ENCODE results near the gene SH3BGRL3.

The SH3BGRL3 gene

DNA sequence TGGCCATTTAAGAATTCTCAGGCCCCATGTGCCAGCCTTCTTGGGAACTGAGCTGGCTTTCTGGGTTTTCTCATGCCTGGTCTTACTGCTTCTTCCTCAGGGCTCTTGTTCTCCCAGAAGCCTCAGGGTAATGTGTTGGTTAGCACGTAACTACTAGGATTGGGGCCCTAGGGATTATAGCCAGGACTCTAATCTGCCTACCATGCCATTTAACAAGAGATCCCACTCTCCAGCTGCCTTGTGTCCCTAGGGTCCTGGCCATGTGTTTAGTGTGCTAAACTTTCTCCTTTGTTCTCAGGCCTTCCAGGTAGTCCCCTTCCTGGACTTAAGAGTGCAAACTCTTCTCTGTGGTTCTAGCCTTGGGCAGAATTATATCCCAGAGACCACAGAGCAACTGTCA lies 2.2 kb upstream of the SH3BGRL3 start:
- DNase-seq (ENCODE audit: low read depth), result no peak

GRCh38 chr1:26278303-26278702 lies 1.6 kb upstream of the SH3BGRL3 start:
- no peak for DNase-seq (ENCODE audit: low read depth)

DNA sequence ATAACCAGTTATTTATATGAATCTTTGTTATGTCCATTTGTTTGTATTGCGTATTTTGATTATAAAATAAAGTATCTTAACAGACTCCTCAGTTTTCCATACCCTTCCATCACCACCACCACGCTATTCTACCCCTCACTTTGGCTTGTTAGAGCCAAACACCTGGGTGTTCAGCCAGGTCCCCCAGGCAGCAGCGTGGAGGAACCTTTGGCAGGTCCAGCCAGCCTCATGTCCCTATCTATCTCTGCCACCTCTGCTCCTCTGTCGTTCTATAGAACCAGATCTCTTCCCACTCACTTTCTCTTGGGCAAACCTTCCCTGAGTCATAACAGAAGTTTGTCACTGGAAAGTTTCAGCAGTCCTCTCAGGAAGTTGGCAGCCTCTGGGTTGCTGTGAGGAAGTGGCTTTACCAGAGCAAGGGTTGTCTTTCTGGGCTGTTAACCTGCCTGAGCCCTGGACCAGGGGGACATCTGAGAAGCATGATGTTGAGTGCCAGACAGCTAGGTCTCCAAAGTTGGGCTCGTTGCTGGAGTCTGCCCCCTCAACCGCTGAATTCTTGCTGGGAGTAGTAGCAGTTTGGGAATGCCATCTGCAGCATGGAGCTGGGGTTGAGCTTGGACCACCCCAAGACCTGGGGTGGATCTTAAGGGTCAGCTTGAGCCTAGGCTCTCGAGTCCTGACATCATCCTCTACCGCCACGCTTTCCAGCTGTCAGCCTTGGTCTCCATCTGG lies 996 bp upstream of the SH3BGRL3 start:
- no peak for DNase-seq (ENCODE audit: low read depth)

DNA sequence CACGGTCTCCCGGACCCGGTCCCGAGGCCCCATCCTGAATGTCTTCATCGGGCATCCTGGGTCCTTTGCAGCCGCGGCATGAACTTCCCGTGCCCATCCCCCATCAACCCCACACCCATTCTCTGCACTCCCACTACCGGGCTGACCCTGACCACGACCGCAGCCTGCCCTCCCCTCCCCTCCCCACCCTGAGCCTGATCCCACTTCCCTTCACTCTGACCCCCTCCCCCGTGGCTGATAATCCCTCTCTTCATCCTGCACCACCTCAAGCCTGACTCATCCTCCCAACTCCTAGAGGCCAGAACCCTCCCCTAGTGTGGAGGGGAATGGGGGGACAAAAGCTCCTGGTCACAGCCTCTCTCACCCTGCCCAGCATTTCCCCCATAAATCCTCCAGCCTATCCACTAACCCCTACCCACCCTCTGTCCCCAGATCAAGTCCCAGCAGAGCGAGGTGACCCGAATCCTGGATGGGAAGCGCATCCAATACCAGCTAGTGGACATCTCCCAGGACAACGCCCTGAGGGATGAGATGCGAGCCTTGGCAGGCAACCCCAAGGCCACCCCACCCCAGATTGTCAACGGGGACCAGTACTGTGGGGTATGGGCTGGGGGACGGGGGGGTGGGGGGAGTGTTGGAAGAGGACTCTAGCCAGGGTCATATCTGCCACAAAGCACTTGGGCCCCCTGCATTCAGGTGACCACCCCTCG lies 602 bp downstream of the SH3BGRL3 start:
- DNase-seq (ENCODE audit: low read depth), result no peak

DNA sequence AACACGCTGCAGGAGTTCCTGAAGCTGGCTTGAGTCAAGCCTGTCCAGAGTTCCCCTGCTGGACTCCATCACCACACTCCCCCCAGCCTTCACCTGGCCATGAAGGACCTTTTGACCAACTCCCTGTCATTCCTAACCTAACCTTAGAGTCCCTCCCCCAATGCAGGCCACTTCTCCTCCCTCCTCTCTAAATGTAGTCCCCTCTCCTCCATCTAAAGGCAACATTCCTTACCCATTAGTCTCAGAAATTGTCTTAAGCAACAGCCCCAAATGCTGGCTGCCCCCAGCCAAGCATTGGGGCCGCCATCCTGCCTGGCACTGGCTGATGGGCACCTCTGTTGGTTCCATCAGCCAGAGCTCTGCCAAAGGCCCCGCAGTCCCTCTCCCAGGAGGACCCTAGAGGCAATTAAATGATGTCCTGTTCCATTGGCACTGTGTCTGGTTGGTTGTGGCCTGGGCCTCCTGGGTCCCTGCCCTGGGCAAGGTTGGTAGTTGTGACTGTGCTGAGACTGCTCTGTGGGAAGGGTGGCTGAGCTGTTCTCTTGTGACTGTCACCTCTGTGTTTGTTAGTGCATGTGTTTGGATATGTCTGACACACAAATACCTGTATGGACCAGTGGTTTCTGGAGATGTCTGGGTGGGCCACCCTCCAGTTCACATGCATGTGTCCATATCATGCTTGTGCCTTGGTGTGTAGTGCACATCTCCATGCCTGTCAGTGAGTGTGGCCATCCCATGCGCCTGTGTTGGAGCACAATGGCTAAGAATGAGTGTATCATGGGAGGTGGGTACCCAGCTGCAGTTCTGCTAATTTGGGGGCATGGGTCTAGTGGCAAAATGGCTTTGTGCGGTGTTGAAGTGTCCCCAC lies 1.4 kb downstream of the SH3BGRL3 start:
- no peak for DNase-seq (ENCODE audit: low read depth)

DNA sequence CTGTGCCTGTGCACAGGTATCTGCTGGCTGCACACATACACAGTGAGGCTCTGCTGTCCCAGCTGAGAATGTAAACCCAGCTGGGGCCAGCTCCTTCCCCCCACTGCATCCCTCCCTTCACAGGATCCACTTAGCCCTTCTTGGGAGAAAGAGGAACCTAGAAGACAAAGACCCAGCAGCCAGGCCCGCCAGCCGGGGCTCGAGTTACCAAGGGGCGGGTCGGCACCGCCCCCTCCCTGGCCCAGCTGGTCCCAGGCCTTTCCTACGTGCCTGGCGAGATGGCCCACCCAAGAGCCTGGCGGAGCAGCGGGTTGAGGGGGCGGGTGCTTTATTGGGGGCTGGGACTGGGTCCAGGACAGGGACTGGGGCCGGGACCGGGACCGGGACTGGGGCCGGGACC lies 2.1 kb downstream of the SH3BGRL3 start:
- no peak for DNase-seq (ENCODE audit: low read depth)

DNA sequence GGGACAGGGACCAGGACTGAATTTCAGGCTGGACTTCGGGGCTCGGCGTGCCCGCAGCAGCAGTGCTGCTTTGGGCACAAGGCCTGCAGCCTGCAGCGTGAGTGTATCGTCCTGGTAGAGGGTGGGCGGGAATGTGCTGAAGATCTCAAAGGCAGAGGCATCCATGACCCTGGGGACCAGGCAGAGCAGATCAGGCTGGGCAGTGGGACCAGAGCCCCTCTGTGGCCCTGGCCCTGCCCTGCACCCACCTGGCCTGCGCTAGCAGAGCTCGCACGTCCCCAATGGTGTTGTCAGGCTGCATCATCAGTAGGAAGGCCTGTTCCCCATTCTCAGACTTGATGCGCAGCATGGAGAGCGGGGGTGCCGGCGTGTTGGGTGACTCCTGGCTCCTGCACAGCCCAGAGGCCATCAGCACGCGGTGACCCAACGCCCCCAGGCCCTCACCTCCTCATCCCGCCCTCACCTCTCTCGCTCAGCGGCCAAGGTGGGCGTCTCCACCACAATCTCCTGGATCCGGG lies 2.6 kb downstream of the SH3BGRL3 start:
- DNase-seq (ENCODE audit: low read depth), result no peak

DNA sequence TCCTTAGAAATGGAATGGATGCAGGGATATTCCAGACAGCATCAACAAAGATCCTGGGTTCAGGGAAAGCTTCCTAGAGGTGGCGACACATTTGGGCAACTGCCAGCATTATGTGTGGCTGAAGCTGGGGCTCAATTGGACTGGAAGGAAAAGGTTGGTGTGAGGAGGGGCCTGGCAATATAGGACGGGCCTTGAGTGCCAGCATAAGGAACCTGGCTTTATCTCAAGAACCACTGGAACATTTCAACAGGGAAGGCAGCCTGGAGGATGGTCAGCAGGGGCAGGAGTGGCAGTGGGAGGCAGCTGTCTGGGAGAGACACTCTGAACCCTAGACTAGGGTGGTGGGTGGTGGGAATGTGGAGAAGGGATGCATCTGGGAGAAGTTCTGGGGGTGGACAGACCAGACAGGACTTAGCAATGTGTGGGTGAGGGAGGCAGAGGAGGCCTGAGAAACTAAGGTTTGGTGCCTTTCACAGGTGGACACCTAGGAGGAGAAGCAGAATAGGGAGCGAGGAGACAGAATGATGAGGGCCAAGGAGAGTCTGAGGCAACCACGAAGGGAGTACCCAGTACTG lies 3.5 kb downstream of the SH3BGRL3 start:
- no peak for DNase-seq (ENCODE audit: low read depth)

DNA sequence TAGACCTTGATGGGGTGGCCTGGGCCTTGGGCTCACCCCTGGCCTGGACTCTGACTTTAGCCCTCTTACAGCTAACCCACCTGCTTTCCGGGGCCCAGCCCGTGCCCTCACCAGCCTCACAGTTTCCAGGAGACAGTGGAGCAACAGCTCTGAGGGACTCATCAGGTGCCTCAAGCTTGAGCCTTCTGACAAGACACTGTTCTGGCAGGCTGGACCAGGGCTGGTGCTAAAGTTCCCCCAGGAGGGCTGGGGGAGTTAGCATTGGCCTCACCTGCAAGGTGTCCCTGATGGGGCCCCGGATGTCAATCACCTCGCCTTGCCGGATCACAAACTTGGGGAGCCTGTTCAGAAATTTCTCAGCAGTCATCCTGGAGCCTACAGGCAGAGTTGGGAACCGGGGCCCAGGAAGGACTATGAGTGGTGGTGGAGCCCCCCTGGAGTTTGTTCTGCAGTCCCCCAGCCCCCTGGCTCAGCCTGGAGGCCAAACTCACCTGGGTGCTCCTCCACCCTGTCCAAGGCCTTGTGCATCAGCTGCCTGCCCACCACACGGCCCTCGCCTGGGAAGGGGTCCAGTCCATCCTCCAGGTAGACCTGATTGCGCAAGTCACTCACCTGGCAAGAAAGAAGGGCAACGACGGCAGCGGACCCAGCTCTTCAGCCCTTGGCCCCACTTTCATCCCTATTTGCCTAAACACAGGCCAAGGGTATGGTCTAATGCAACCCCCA lies 4.1 kb downstream of the SH3BGRL3 start:
- no peak for DNase-seq (ENCODE audit: low read depth)

GRCh38 chr1:26284597-26285347 lies 4.9 kb downstream of the SH3BGRL3 start:
- peak; percentile 87 for DNase-seq (ENCODE audit: low read depth)

DNA sequence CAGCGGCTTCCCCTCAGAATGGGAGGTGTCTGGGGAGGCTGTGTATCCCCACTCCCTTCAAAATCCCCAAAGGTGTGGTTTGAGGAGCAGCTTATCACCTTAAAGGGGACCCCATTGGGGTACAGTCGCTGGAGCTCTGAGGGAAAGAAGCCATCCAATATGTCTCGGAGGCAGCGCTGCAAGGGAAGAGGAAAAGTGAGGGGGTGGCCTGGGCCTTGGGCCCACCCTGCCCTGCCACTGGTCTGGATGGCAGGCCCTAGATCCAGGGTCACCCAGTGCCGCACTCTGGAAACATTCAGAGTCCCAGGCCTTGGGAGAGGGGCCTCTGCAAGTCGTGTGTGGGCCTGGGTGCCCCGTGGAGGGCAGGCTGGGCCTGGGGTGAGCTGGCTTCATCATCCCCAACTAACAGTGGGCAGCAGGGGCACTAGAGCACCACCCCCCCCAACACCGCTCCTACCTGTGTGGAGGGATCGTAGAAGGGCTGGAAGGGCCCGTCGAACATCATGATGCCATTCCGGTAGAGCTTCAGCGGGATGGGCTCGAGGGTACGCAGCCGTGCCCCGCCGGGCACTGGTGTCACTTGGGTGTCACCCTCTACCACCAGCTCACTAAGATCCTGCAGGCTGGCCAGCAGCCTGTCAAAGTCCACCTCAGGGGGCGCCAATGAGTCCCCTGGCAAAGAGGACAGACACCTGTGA lies 5.6 kb downstream of the SH3BGRL3 start:
- no peak for DNase-seq (ENCODE audit: low read depth)

GRCh38 chr1:26286064-26286416 lies 6.2 kb downstream of the SH3BGRL3 start:
- no peak for DNase-seq (ENCODE audit: low read depth)

GRCh38 chr1:26287033-26287711 lies 7.3 kb downstream of the SH3BGRL3 start:
- DNase-seq (ENCODE audit: low read depth), result no peak

- DNase-seq (ENCODE audit: low read depth), result no peak
Measured at GRCh38 chr1:26287811-26288210, 7.9 kb downstream of the SH3BGRL3 start.

GRCh38 chr1:26288311-26288941 lies 8.5 kb downstream of the SH3BGRL3 start:
- DNase-seq (ENCODE audit: low read depth), result peak; percentile 45

GRCh38 chr1:26289158-26290059 lies 9.5 kb downstream of the SH3BGRL3 start:
- DNase-seq (ENCODE audit: low read depth), result no peak

DNA sequence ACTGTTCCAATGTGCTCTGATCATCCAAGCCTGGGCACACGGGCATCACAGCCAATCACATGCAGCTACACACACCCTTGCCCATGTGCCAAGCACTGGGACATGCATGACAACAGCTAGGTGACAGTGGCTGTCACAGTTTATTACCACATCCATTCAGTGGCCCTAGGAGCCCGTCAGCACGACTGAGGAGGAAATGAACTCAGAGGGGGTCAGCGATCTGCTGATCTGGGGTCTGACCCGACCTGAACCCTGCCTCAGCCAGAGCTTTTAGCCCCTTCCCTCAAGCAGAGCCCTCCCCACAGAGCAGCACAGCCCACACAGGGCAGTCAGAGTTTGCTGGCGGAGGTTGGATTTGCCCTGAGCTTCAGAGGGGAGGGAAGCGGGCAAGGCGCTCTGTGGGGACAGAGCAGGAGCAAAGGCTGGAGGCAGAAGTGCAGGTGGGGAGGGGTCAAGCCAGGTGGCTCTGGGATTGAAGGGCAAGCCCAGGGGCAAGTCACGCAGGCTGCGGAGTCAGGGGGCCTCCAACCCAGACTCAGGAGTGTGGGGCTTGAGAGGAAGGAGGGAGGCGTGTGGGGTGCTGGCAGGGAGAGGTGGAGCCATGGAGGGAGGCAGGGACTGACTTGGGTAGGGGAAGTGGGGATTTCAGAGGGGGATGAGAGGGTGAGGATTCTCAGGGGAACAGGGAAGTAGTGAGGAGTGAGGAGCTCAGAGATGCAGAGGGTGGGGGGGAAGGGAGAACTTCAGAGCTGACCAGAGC lies 10.4 kb downstream of the SH3BGRL3 start:
- no peak for DNase-seq (ENCODE audit: low read depth)

Data from stimulated activated CD8-positive, alpha-beta memory T cell treated with anti-CD3 and anti-CD28 coated beads, Interleukin-7, amount 100 ng/mL, for 24 hours (primary cell).